GM18909 (cell line): ENCODE data around the gene NUDT3.
A peak's percentile ranks its signal among the peaks of the same experiment; 100 is the strongest.
"Not testable (repeated sequence)": the region's sequence is repeated elsewhere in the genome, so short reads cannot be mapped to it uniquely, and the experiment has no call there.

Experiments
- ATAC-seq: cut with Tn5 transposase; IDR thresholded peaks from one replicate; pipeline ENCODE4 v1.9.1; 2021; ENCODE audit warnings: mild to moderate bottlenecking; ENCODE audit not compliant: unreplicated experiment, poor library complexity

NUDT3 gene

GRCh38 chr6:34393966-34394305, 1.5 kb upstream of the NUDT3 start:
- no peak for ATAC-seq

- ATAC-seq, result no peak
Observed at GRCh38 chr6:34393191-34393965, 909 bp upstream of the NUDT3 start.

GRCh38 chr6:34391786-34392496, 528 bp downstream of the NUDT3 start:
- ATAC-seq, result peak; percentile 35

- no peak for ATAC-seq
Observed at GRCh38 chr6:34391473-34391785, 1.0 kb downstream of the NUDT3 start.

GRCh38 chr6:34390531-34391472, 1.7 kb downstream of the NUDT3 start:
- no peak for ATAC-seq

GRCh38 chr6:34389034-34389433, 3.4 kb downstream of the NUDT3 start:
- no peak for ATAC-seq

GRCh38 chr6:34388421-34388820, 4.0 kb downstream of the NUDT3 start:
- no peak for ATAC-seq

GRCh38 chr6:34386316-34387137, 5.9 kb downstream of the NUDT3 start:
- ATAC-seq, result no peak

GRCh38 chr6:34385793-34386195, 6.7 kb downstream of the NUDT3 start:
- no peak for ATAC-seq

GRCh38 chr6:34384321-34385153, 7.9 kb downstream of the NUDT3 start:
- ATAC-seq, result no peak

GRCh38 chr6:34383656-34384320, 8.7 kb downstream of the NUDT3 start:
- ATAC-seq, result no peak

GRCh38 chr6:34383161-34383631, 9.3 kb downstream of the NUDT3 start:
- ATAC-seq, result no peak

- no peak for ATAC-seq
Observed at GRCh38 chr6:34381081-34381480, 11.4 kb downstream of the NUDT3 start.

- ATAC-seq, result no peak
Observed at GRCh38 chr6:34378470-34378869, 14.0 kb downstream of the NUDT3 start.

- no peak for ATAC-seq
Observed at GRCh38 chr6:34377984-34378383, 14.5 kb downstream of the NUDT3 start.

GRCh38 chr6:34377571-34377970, 14.9 kb downstream of the NUDT3 start:
- not testable (repeated sequence) for ATAC-seq

GRCh38 chr6:34375833-34376232, 16.6 kb downstream of the NUDT3 start:
- no peak for ATAC-seq

- ATAC-seq, result no peak
Observed at GRCh38 chr6:34374508-34374907, 18.0 kb downstream of the NUDT3 start.

GRCh38 chr6:34374069-34374468, 18.4 kb downstream of the NUDT3 start:
- no peak for ATAC-seq
